Measurements from ENCODE around the gene CAVIN1. TPM values are rescaled to one million over a fixed set of nuclear protein-coding genes. Genes with fewer than 3 reads are reported as not detected.
"Not testable (repeated sequence)": the region's sequence is repeated elsewhere in the genome, so short reads cannot be mapped to it uniquely, and the experiment has no call there.

CAVIN1 gene
- total RNA-seq, 2 donors from 2014 or later: 2.4 to 4.3 TPM

- DNase-seq: not testable (repeated sequence)
These were observed 28.2 kb upstream of the CAVIN1 start for GRCh38 chr17:42451270-42451669.

GRCh38 chr17:42449838-42450237 lies 26.8 kb upstream of the CAVIN1 start:
- ATAC-seq (replicated peaks in 1 of 2): not testable (repeated sequence)

More at GRCh38 chr17:42451270-42451669, 28.2 kb upstream of the CAVIN1 start:
- not testable (repeated sequence) for H3K4me1 Mint-ChIP-seq (ENCODE audit: low read depth); H3K27ac Mint-ChIP-seq; H3K27me3 Mint-ChIP-seq (ENCODE audit: low read depth); H3K4me3 Mint-ChIP-seq; ATAC-seq (replicated peaks in 1 of 2); H3K9me3 Mint-ChIP-seq; H3K36me3 Mint-ChIP-seq (ENCODE audit: insufficient read depth in 2 of 2)

GRCh38 chr17:42449176-42449575 lies 26.1 kb upstream of the CAVIN1 start:
- H3K36me3 Mint-ChIP-seq (ENCODE audit: insufficient read depth in 2 of 2); H3K9me3 Mint-ChIP-seq; H3K27me3 Mint-ChIP-seq (ENCODE audit: low read depth); DNase-seq; H3K4me3 Mint-ChIP-seq; H3K4me1 Mint-ChIP-seq (ENCODE audit: low read depth); H3K27ac Mint-ChIP-seq; ATAC-seq (replicated peaks in 1 of 2): not testable (repeated sequence)

More at GRCh38 chr17:42449838-42450237, 26.8 kb upstream of the CAVIN1 start:
- H3K36me3 Mint-ChIP-seq (ENCODE audit: insufficient read depth in 2 of 2); H3K4me1 Mint-ChIP-seq (ENCODE audit: low read depth); H3K9me3 Mint-ChIP-seq; H3K27ac Mint-ChIP-seq; DNase-seq; H3K27me3 Mint-ChIP-seq (ENCODE audit: low read depth); H3K4me3 Mint-ChIP-seq: not testable (repeated sequence)

- H3K4me1 Mint-ChIP-seq (ENCODE audit: low read depth): peaks cover 15% of the 10 kb centered on the region
- no peaks in the 10 kb centered on the region for H3K27me3 Mint-ChIP-seq (ENCODE audit: low read depth)
- no peak for ATAC-seq (replicated peaks in 1 of 2)
- peak overlapping the region in 1 of 2 donors; percentile 10 for H3K4me3 Mint-ChIP-seq
- DNase-seq: no peak
- H3K36me3 Mint-ChIP-seq (ENCODE audit: insufficient read depth in 2 of 2): no peaks in the 10 kb centered on the region
- no peaks in the 10 kb centered on the region for H3K9me3 Mint-ChIP-seq
- H3K27ac Mint-ChIP-seq: no peak overlapping the region
These were observed 19.1 kb upstream of the CAVIN1 start for GRCh38 chr17:42442196-42442565.

- H3K27ac Mint-ChIP-seq: no peak overlapping the region
- H3K36me3 Mint-ChIP-seq (ENCODE audit: insufficient read depth in 2 of 2): no peaks in the 10 kb centered on the region
- no peaks in the 10 kb centered on the region for H3K9me3 Mint-ChIP-seq
- peak in 1 of 2 donors; percentile 15 for DNase-seq
- ATAC-seq (replicated peaks in 1 of 2): peak; percentile 22 to 79
- peaks cover 13% of the 10 kb centered on the region for H3K4me1 Mint-ChIP-seq (ENCODE audit: low read depth)
- no peaks in the 10 kb centered on the region for H3K27me3 Mint-ChIP-seq (ENCODE audit: low read depth)
- peak overlapping the region in 1 of 2 donors; percentile 40 for H3K4me3 Mint-ChIP-seq
These were observed 18.5 kb upstream of the CAVIN1 start for GRCh38 chr17:42441371-42442195.

- ATAC-seq (replicated peaks in 1 of 2) (no peak), DNase-seq (peak; percentile 30 to 49)
- H3K9me3 Mint-ChIP-seq: no peaks in the 10 kb centered on the region
- no peak overlapping the region for H3K4me3 Mint-ChIP-seq
- peaks cover 8% of the 10 kb centered on the region for H3K4me1 Mint-ChIP-seq (ENCODE audit: low read depth)
- H3K27me3 Mint-ChIP-seq (ENCODE audit: low read depth): peaks cover 4% of the 10 kb centered on the region
- H3K27ac Mint-ChIP-seq: no peak overlapping the region
- H3K36me3 Mint-ChIP-seq (ENCODE audit: insufficient read depth in 2 of 2): no peaks in the 10 kb centered on the region
These were observed 15.8 kb upstream of the CAVIN1 start for GRCh38 chr17:42438600-42439567.

- ATAC-seq (replicated peaks in 1 of 2) (no peak), DNase-seq (no peak)
- Mint-ChIP-seq H3K4me3 (no peak overlapping the region), H3K4me1 (ENCODE audit: low read depth) (peaks cover 2% of the 10 kb centered on the region), H3K9me3 (no peaks in the 10 kb centered on the region), H3K36me3 (ENCODE audit: insufficient read depth in 2 of 2) (no peaks in the 10 kb centered on the region), H3K27ac (no peak overlapping the region), H3K27me3 (ENCODE audit: low read depth) (peaks cover 16% of the 10 kb centered on the region)
These were observed 13.3 kb upstream of the CAVIN1 start for GRCh38 chr17:42436391-42436790.

- H3K4me3 Mint-ChIP-seq: no peak overlapping the region
- H3K27me3 Mint-ChIP-seq (ENCODE audit: low read depth): peaks cover 40% of the 10 kb centered on the region
- ATAC-seq (replicated peaks in 1 of 2) (no peak), DNase-seq (no peak)
- H3K9me3 Mint-ChIP-seq: no peaks in the 10 kb centered on the region
- H3K27ac Mint-ChIP-seq: no peak overlapping the region
- H3K36me3 Mint-ChIP-seq (ENCODE audit: insufficient read depth in 2 of 2): no peaks in the 10 kb centered on the region
- no peaks in the 10 kb centered on the region for H3K4me1 Mint-ChIP-seq (ENCODE audit: low read depth)
These were observed 8.7 kb upstream of the CAVIN1 start for GRCh38 chr17:42431758-42432161.

- DNase-seq: no peak
- H3K27ac Mint-ChIP-seq: no peak overlapping the region
- H3K27me3 Mint-ChIP-seq (ENCODE audit: low read depth): peaks cover 43% of the 10 kb centered on the region
- H3K4me1 Mint-ChIP-seq (ENCODE audit: low read depth): no peaks in the 10 kb centered on the region
- H3K4me3 Mint-ChIP-seq: no peak overlapping the region
- H3K36me3 Mint-ChIP-seq (ENCODE audit: insufficient read depth in 2 of 2): no peaks in the 10 kb centered on the region
- no peaks in the 10 kb centered on the region for H3K9me3 Mint-ChIP-seq
- ATAC-seq (replicated peaks in 1 of 2): no peak
These were observed 6.8 kb upstream of the CAVIN1 start for GRCh38 chr17:42429726-42430447.

- H3K9me3 Mint-ChIP-seq: no peaks in the 10 kb centered on the region
- DNase-seq (peak in 1 of 2 donors; percentile 45), ATAC-seq (replicated peaks in 1 of 2) (peak; percentile 32 to 59)
- no peaks in the 10 kb centered on the region for H3K4me1 Mint-ChIP-seq (ENCODE audit: low read depth)
- H3K27me3 Mint-ChIP-seq (ENCODE audit: low read depth): peaks cover 43% of the 10 kb centered on the region
- no peaks in the 10 kb centered on the region for H3K36me3 Mint-ChIP-seq (ENCODE audit: insufficient read depth in 2 of 2)
- no peak overlapping the region for H3K27ac Mint-ChIP-seq
- no peak overlapping the region for H3K4me3 Mint-ChIP-seq
These were observed 5.3 kb upstream of the CAVIN1 start for GRCh38 chr17:42428141-42428944.

- Mint-ChIP-seq H3K9me3 (no peaks in the 10 kb centered on the region), H3K4me1 (ENCODE audit: low read depth) (peaks cover 22% of the 10 kb centered on the region), H3K4me3 (no peak overlapping the region), H3K27me3 (ENCODE audit: low read depth) (peaks cover 52% of the 10 kb centered on the region), H3K36me3 (ENCODE audit: insufficient read depth in 2 of 2) (no peaks in the 10 kb centered on the region), H3K27ac (no peak overlapping the region)
- DNase-seq: no peak
- ATAC-seq (replicated peaks in 1 of 2): no peak
These were observed 2.0 kb upstream of the CAVIN1 start for GRCh38 chr17:42424991-42425610.

GRCh38 chr17:42423766-42424165 lies 710 bp upstream of the CAVIN1 start:
- Mint-ChIP-seq H3K27me3 (ENCODE audit: low read depth) (peaks cover 46% of the 10 kb centered on the region), H3K27ac (no peak overlapping the region), H3K9me3 (no peaks in the 10 kb centered on the region), H3K4me1 (ENCODE audit: low read depth) (peaks cover 31% of the 10 kb centered on the region), H3K36me3 (ENCODE audit: insufficient read depth in 2 of 2) (no peaks in the 10 kb centered on the region), H3K4me3 (peak overlapping the region in 1 of 2 donors; percentile 91)
- ATAC-seq (replicated peaks in 1 of 2): no peak
- DNase-seq: no peak

All from activated T-cell treated with anti-CD3 and anti-CD28 coated beads, Interleukin-2, amount 50 U/mL, for 72 hours (primary cell).